A375 (cell line): ENCODE measurements around the gene TRIM46. TPM values are rescaled to one million over a fixed set of nuclear protein-coding genes. Genes with fewer than 3 reads are reported as not detected.

ENCODE experiments used
- small RNA-seq: library from RNA; depleted of rRNA; stranded (forward); fragments of <200 nt; gene quantifications from one replicate; pipeline ENCODE3, GENCODE V24; 2014
- total RNA-seq: library from RNA; depleted of rRNA; stranded (reverse); fragments of >200 nt; shearing (Covaris generic); gene quantifications from 2 replicates; pipeline ENCODE4 v1.2.3, GENCODE V29; 2014; rRNA removed

TRIM46 gene, protein sequence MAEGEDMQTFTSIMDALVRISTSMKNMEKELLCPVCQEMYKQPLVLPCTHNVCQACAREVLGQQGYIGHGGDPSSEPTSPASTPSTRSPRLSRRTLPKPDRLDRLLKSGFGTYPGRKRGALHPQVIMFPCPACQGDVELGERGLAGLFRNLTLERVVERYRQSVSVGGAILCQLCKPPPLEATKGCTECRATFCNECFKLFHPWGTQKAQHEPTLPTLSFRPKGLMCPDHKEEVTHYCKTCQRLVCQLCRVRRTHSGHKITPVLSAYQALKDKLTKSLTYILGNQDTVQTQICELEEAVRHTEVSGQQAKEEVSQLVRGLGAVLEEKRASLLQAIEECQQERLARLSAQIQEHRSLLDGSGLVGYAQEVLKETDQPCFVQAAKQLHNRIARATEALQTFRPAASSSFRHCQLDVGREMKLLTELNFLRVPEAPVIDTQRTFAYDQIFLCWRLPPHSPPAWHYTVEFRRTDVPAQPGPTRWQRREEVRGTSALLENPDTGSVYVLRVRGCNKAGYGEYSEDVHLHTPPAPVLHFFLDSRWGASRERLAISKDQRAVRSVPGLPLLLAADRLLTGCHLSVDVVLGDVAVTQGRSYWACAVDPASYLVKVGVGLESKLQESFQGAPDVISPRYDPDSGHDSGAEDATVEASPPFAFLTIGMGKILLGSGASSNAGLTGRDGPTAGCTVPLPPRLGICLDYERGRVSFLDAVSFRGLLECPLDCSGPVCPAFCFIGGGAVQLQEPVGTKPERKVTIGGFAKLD
- total RNA-seq = 2.3 and 3.4 TPM in 2 replicates

DNA sequence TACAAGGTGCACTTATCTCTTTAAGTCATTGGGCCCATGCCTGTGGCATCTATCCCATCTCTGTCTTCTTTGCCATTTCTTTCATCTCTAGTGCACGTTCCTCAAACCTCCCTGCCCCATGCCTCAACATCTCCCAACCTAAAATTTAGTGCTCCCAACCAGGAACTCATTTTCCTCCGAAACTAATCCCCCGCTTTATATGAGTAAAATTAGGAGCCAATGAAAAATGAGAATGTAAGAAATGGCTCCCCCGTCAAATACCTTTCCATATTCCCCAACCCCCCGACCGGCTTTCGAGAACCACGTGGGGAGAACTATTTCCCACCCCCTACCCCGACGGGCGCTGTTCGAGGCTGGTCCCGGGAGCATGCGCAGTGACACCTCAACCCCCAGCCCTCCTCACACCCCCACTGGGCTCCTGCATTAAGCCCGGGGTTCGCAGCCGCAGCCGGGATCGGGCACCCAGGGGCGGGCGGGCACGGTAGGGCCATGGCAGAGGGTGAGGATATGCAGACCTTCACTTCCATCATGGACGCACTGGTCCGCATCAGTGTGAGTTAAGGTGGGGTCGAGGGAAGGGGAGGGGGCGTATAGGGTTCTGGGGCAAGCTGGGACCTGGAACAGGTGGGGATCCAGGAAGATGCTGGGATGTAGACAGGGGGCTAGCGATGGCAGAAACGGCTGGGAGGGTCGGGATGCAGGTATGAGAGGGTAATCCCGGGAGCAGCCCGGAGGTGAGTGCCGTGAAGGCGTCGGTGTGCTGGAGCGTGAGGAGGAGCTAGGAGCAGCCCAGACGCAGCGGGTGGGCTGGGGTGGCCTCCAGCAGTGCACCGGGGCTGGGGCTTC lies at the start of gene TRIM46:
Gene TRIM46 (plus strand): TSS at position 372 of the 846 bp plus-strand sequence. CDS start 118 bp downstream, at position 490.

DNA sequence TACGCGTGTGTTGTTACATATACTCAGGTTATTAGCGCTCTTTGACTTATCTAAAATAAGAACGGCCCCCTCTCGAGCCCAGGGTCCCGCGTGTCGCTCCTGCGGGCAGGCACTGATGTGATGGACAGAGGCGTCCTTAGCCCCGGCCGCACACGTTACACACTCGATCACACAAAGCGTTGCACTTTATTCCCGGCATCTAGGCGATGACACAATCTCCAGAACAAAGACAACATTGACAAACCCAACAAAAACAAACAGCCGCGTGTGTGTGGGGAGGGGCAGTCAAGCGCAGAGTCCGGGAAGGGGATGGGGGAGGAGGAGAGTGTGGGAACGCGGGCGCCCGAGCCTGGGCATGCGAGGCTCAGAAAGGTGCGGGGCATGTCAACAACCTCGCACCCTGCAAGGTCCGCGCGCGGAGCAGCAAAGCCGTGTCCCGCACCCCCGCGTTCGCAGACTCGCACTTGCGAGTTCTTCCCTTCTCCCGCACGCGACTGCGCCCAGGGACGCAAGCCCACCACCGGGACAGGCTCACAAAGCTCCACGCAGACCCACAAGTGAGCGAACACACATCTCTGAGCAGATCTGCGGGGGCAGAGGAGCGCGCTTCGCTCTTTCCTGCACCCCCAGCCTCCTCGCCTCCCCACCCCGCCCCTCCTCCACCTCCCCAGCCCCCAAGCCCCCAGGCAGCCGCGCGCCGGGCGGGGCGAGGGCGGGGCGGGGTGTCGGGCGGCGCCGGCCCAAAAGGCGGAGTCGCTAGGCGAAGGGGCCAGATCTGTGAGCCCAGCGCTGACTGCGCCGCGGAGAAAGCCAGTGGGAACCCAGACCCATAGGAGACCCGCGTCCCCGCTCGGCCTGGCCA lies 46.3 kb upstream of the TRIM46 start, which contains the start of gene EFNA1:
Gene EFNA1 (plus strand): TSS at position 772 of the 862 bp plus-strand sequence. CDS start 102 bp downstream, outside the sequence.

DNA sequence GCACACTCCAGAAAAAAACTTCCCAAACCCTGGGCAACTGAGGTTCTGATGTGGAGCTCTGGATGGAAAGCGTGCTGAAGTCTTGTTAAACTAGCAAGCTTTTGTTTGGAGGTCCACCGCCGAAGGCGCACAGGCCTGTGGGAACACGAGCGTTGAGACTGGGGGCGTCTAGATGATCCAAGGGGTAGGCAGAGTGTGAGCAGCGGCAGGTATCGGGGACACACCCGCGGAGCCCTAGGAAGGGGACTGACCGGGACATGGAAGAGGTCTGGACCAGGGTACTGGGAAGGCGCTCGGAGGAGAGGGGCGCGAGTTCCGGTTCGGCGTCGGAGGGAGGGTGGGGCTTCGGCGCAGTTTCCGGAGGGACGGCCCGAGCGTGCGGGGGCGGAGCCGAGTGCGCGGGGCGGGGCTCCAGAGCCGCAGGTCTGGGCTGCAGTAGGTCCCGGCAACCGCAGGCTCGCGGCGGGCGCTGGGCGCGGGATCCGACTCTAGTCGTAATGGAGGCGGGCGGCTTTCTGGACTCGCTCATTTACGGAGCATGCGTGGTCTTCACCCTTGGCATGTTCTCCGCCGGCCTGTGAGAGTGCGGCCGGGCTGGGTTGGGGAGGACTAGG lies 38.1 kb upstream of the TRIM46 start, which contains the start of gene SLC50A1:
Gene SLC50A1 (plus strand): TSS at position 438 of the 614 bp plus-strand sequence. CDS start 60 bp downstream, at position 498.

DNA sequence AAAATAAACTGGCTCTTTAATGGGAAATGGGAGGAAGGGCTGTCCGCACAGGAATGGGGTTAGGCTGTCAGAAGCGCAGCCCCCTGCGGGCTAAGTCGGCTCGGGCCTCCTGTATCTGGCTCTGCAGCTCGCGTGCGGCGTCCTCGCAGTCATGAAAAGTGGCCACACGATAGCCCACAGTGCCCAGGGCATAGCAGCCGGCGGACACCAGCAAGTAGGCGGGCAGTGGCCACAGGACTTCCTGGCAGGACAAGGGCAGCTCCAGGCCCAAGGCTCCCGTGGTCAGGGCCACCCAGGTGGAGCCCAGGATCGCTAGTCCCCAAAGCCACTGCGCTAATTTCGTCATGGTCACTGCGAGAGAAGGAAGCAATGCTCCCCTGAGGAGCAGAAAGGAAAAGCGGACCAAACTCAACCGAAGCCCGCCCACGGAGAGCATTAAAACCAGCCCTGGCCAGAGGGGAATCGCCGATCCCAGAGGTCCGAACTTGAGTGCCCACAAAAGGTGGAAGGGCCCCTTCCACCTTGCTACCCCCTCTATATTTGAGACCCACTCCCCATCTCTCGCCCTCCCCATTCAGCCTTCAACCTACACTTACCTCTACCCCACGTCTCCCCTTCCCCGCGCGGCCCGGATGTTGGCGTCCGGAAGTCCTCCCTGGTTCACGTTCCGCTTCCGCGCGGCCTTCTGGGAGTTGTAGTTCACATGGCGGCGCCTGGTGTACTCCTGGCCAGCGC lies 33.6 kb upstream of the TRIM46 start, which contains the start of gene DPM3:
Gene DPM3 (minus strand): TSS at position 637 of the 735 bp plus-strand sequence. CDS start 291 bp downstream, at position 346.

DNA sequence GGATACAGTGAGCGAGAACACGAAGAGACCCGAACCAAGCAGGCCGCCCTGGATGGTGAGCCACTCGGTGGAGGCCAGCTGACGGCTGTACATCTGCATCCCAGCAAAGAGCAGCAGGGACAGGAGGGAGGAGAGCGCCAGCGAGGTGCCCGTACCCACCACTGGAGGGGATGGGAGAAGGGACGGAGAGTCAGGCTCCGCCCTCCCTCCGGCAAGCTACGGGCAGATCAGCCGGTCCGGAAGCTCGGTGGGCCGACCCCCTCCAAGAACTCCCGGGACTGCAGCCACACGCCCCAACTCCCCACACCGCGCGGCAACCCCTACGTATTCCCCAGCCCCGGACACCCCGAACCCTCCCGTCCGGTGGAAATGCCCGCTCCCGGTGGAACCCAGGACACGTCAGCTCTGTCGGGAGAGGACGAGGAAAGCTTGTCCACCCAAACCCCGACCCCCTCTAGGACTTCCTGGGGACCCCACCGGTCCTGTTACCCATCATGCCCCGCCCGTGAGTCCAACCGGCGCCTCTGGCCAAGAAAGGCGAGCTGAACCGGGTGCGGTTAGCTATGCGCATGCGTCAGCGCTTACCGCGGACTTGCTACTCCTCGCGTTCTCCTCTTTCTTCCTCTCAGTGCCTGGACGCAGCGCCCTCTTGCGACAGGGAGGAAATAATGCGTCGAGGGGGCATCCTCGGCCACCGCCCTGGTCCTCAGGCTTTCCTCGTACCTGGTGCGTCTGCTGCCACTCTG lies 744 bp upstream of the TRIM46 start, which contains the start of gene KRTCAP2:
Gene KRTCAP2 (minus strand): TSS at position 573 of the 746 bp plus-strand sequence. CDS start 80 bp downstream, at position 493.

DNA sequence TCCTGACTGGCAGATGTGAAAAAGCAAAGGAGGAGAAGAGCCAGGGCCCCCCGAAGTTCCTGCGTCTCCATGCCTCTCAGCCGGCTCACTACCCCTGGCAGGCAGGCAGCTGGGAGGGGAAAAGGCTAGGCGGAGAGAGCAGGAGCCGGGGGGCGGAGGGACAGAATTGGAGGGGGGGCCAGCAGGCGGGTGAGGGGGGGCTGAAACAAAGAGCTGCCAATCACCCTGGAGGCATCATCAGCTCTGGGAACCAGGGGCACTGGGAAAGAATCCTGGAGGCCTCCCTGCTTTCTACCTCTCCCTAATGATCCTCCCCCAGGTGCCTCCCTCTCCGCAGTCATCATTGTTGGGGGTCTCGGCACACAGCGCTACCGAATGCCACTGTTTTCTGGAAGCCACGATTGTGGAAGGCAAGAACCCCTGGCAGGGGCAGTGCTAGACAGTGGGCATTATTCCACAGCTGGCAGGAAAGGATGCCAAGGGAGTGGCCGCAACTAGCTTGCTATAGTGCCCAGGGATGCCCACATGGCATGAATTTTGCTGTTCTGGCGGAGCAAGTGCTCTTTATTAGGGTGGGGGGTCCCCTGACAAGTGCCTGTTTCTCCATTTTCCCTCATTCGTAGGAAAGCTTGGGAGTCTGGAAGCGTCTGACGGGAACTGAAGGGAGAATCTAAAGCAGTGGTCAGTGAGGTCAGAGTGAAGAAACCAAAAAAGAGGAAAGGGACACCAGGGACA lies 34.3 kb downstream of the TRIM46 start, which contains the start of gene THBS3:
Gene THBS3 (minus strand): TSS at position 92 of the 735 bp plus-strand sequence. CDS start 21 bp downstream, at position 71.

DNA sequence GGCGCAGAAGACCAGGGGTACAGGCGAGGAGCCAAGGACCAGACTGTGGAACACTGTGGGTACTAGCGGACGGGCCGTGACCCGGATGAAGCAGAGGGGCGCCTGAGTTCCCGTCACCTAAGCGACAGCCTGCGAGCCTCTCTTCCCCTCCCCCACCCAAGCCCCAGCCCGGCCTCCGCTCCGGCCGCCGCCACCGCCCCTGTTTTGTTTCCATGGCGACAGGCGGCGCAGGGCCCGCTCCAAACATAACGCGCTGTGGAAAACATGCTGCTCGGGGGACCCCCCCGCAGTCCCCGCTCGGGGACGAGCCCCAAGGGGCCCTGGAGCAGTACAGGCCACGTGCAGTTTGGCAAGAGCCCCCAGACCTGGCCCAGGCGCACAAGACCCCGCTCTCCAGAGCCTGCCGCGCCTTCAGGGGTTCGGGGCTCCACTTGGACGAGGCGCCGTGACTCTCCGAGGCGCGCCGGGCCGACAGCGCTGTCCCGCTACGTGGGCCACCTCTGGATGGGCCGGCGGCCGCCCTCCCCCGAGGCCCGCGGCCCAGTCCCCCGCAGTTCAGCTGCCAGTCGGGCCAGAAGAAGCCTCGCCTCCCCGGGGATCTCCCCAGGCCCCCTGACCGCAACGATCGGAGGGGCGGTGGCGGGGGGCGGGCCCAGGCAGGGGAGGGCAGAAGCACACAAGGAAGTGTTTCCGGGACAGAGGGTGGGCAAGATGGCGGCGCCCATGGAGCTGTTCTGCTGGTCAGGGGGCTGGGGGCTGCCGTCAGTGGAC lies 35.1 kb downstream of the TRIM46 start, which contains the start of gene MTX1:
Gene MTX1 (plus strand): TSS at position 155 of the 771 bp plus-strand sequence. CDS start 110 bp downstream, at position 265.

Small RNAs within 50 kb of the gene (small RNA-seq; reads per million reads assigned to genes)
- not detected for gene HMGN2P18

Other genes starting within 250 kb of the TRIM46 start
- 13.8 and 17.6 TPM in 2 replicates for gene PMVK, start 237.1 kb upstream of the TRIM46 start, total RNA-seq
- 44.9 and 55.1 TPM in 2 replicates for gene PBXIP1, start 217.8 kb upstream of the TRIM46 start, total RNA-seq
- gene PYGO2, start 212.1 kb upstream of the TRIM46 start, total RNA-seq = 31.9 and 39.8 TPM in 2 replicates
- 279 and 321 TPM in 2 replicates for gene SHC1, start 203.1 kb upstream of the TRIM46 start, total RNA-seq
- gene CKS1B, start 199.2 kb upstream of the TRIM46 start, total RNA-seq = 192 and 226 TPM in 2 replicates
- gene FLAD1, start 190.5 kb upstream of the TRIM46 start, total RNA-seq = 52.3 and 59.9 TPM in 2 replicates
- gene LENEP, start 180.3 kb upstream of the TRIM46 start, total RNA-seq = not detected in 2 replicates
- gene ZBTB7B, start 171.0 kb upstream of the TRIM46 start, total RNA-seq = 20.9 and 21.1 TPM in 2 replicates
- gene DCST2, start 140.1 kb upstream of the TRIM46 start, total RNA-seq = 0.19 and 0.40 TPM in 2 replicates
- gene DCST1, start 140.0 kb upstream of the TRIM46 start, total RNA-seq = not detected in 2 replicates
- gene ADAM15, start 122.5 kb upstream of the TRIM46 start, total RNA-seq = 112 and 116 TPM in 2 replicates
- gene EFNA4, start 110.1 kb upstream of the TRIM46 start, total RNA-seq = 7.5 and 7.8 TPM in 2 replicates
- gene EFNA3, start 95.0 kb upstream of the TRIM46 start, total RNA-seq = 2.5 and 3.0 TPM in 2 replicates
- gene EFNA1, start 46.0 kb upstream of the TRIM46 start, total RNA-seq = 37.2 and 40.0 TPM in 2 replicates
- gene SLC50A1, start 38.0 kb upstream of the TRIM46 start, total RNA-seq = 68.9 and 72.0 TPM in 2 replicates
- 75.7 and 98.1 TPM in 2 replicates for gene DPM3, start 33.3 kb upstream of the TRIM46 start, total RNA-seq
- gene KRTCAP2, start 545 bp upstream of the TRIM46 start, total RNA-seq = 102 and 136 TPM in 2 replicates
- gene THBS3, start 34.0 kb downstream of the TRIM46 start, total RNA-seq = 36.2 and 40.8 TPM in 2 replicates
- 125 and 141 TPM in 2 replicates for gene MTX1, start 34.8 kb downstream of the TRIM46 start, total RNA-seq
- 13.9 and 22.8 TPM in 2 replicates for gene ENTREP3, start 81.6 kb downstream of the TRIM46 start, total RNA-seq
- gene SCAMP3, start 88.5 kb downstream of the TRIM46 start, total RNA-seq = 171 and 220 TPM in 2 replicates
- 38.1 and 49.0 TPM in 2 replicates for gene CLK2, start 99.7 kb downstream of the TRIM46 start, total RNA-seq
- 1.2 and 2.0 TPM in 2 replicates for gene HCN3, start 103.6 kb downstream of the TRIM46 start, total RNA-seq
- 0.03 TPM in 1 of 2 replicates, not detected in the other for gene PKLR, start 127.6 kb downstream of the TRIM46 start, total RNA-seq
- 191 and 212 TPM in 2 replicates for gene FDPS, start 135.0 kb downstream of the TRIM46 start, total RNA-seq
- gene RUSC1, start 147.0 kb downstream of the TRIM46 start, total RNA-seq = 29.8 and 39.8 TPM in 2 replicates